HG03135 (cell line): ENCODE measurements around the gene WDR27.
"Not testable (repeated sequence)": the region's sequence is repeated elsewhere in the genome, so short reads cannot be mapped to it uniquely, and the experiment has no call there.

Experiments used
- ATAC-seq: cut with Tn5 transposase; IDR thresholded peaks from one replicate; pipeline ENCODE4 v1.9.1; 2021; ENCODE audit warnings: mild to moderate bottlenecking, moderate library complexity; ENCODE audit not compliant: unreplicated experiment

WDR27 gene

GRCh38 chr6:169618526-169619490, 83.0 kb downstream of the WDR27 start:
- no peak for ATAC-seq

- ATAC-seq: no peak
Observed at GRCh38 chr6:169617562-169617961, 84.3 kb downstream of the WDR27 start.

- not testable (repeated sequence) for ATAC-seq
Observed at GRCh38 chr6:169608609-169609008, 93.2 kb downstream of the WDR27 start.

- ATAC-seq: no peak
Observed at GRCh38 chr6:169604076-169604475, 97.8 kb downstream of the WDR27 start.

GRCh38 chr6:169601129-169601528, 100.7 kb downstream of the WDR27 start:
- not testable (repeated sequence) for ATAC-seq

GRCh38 chr6:169592558-169592957, 109.3 kb downstream of the WDR27 start:
- no peak for ATAC-seq

GRCh38 chr6:169591616-169592015, 110.2 kb downstream of the WDR27 start:
- ATAC-seq: no peak

- ATAC-seq: no peak
Observed at GRCh38 chr6:169590376-169590939, 111.4 kb downstream of the WDR27 start.

- ATAC-seq: peak; percentile 81
Observed at GRCh38 chr6:169589699-169590257, 112.1 kb downstream of the WDR27 start.

- ATAC-seq: peak; percentile 64
Observed at GRCh38 chr6:169589293-169589692, 112.5 kb downstream of the WDR27 start.

GRCh38 chr6:169587975-169588374, 113.9 kb downstream of the WDR27 start:
- no peak for ATAC-seq

GRCh38 chr6:169583886-169584541, 117.8 kb downstream of the WDR27 start:
- peak; percentile 63 for ATAC-seq

GRCh38 chr6:169579407-169580111, 122.3 kb downstream of the WDR27 start:
- ATAC-seq: no peak

- ATAC-seq: no peak
Observed at GRCh38 chr6:169577974-169578373, 123.9 kb downstream of the WDR27 start.

GRCh38 chr6:169577236-169577635, 124.6 kb downstream of the WDR27 start:
- ATAC-seq: no peak

GRCh38 chr6:169575821-169576220, 126.0 kb downstream of the WDR27 start:
- ATAC-seq: no peak

GRCh38 chr6:169575365-169575764, 126.5 kb downstream of the WDR27 start:
- no peak for ATAC-seq

GRCh38 chr6:169574420-169574819, 127.4 kb downstream of the WDR27 start:
- no peak for ATAC-seq

- no peak for ATAC-seq
Observed at GRCh38 chr6:169573883-169574282, 127.9 kb downstream of the WDR27 start.

GRCh38 chr6:169571123-169571962, 130.5 kb downstream of the WDR27 start:
- no peak for ATAC-seq
